H1 (cell line): ENCODE measurements around the gene BAIAP2L2. TPM values are rescaled to one million over a fixed set of nuclear protein-coding genes. Genes with fewer than 3 reads are reported as not detected.
"Not testable (repeated sequence)": the region's sequence is repeated elsewhere in the genome, so short reads cannot be mapped to it uniquely, and the experiment has no call there.

ENCODE experiments used
- CTCF ChIA-PET: fragments of 300-600 bp; sonication (Branson Sonifier 250); formaldehyde crosslinking; loops from one replicate; lab custom pipeline; 2021; ENCODE audit not compliant: partially characterized antibody; lab: Charles Lee
- POLR2A ChIA-PET: fragments of 300-600 bp; sonication (Branson Sonifier 250); formaldehyde crosslinking; loops from one replicate; lab custom pipeline; 2021; ENCODE audit warnings: inconsistent platforms; ENCODE audit not compliant: partially characterized antibody; lab: Charles Lee
- DNase-seq, 2 experiments: peaks; one replicate each; pipeline versions ENCODE4 v3.0.0 to v3.0.0-alpha.2; 2010 to 2022; ENCODE audit warnings: low spot score in 2 of 2, low read depth in 1 of 2, mixed read lengths in 1 of 2
- FAIRE-seq: peaks from 2 replicates; lab custom pipeline; 2011; peaks lifted over from hg19 to GRCh38; lab: Jason Lieb, UNC
- H2AFZ ChIP-seq: 2 replicates; pipeline ENCODE4 v1.8.1; 2012; ENCODE audit warnings: low read length, inconsistent platforms
- H2AK5ac ChIP-seq: 2 replicates; pipeline ENCODE4 v1.6.1; 2013; ENCODE audit warnings: low read depth, low read length
- H2BK120ac ChIP-seq: replicated peaks from 2 replicates; pipeline ENCODE3; 2013; ENCODE audit warnings: low read depth, low read length, inconsistent platforms
- H2BK12ac ChIP-seq: 2 replicates; pipeline ENCODE4 v1.6.1; 2013; ENCODE audit warnings: low read depth, low read length
- H2BK15ac ChIP-seq: 2 replicates; pipeline ENCODE4 v1.6.1; 2013; ENCODE audit warnings: low read length
- H2BK20ac ChIP-seq: 2 replicates; pipeline ENCODE4 v1.6.1; 2013; ENCODE audit warnings: low read length
- H2BK5ac ChIP-seq: 2 replicates; pipeline ENCODE4 v1.6.1; 2013; ENCODE audit warnings: low read depth, low read length
- H3K14ac ChIP-seq: 2 replicates; pipeline ENCODE4 v1.6.1; 2013; ENCODE audit warnings: inconsistent platforms; ENCODE audit not compliant: insufficient read length
- H3K18ac ChIP-seq: 2 replicates; pipeline ENCODE4 v1.6.1; 2013; ENCODE audit warnings: low read length; ENCODE audit errors: extremely low read depth
- H3K23ac ChIP-seq: 2 replicates; pipeline ENCODE4 v1.6.1; 2013; ENCODE audit warnings: inconsistent platforms; ENCODE audit not compliant: insufficient read length
- H3K23me2 ChIP-seq: 2 replicates; pipeline ENCODE4 v1.6.1; 2013; ENCODE audit warnings: low read depth, low read length
- H3K27ac ChIP-seq: 2 replicates; pipeline ENCODE4 v1.6.1; 2011; ENCODE audit warnings: low read depth, low read length, inconsistent platforms
- H3K27me3 ChIP-seq, 4 experiments: replicated peaks in 1 of 4; 1 replicate in 1 of 4; 2 replicates in 3 of 4; pipeline versions ENCODE4 v1.6.1 to v1.8.1; 2011 to 2013; ENCODE audit warnings: low read length in 3 of 4, mild to moderate bottlenecking in 3 of 4, inconsistent platforms in 2 of 4, mixed read lengths in 2 of 4, moderate library complexity in 1 of 4; ENCODE audit not compliant: control insufficient read depth in 3 of 4, insufficient read depth in 3 of 4; ENCODE audit errors: extremely low read depth in 1 of 4
- H3K36me3 ChIP-seq, 4 experiments: 2 replicates each; pipeline versions ENCODE4 v1.6.1 to v1.8.1; 2011 to 2013; ENCODE audit warnings: mild to moderate bottlenecking in 4 of 4, low read length in 3 of 4, moderate library complexity in 2 of 4, control low read depth in 1 of 4, inconsistent platforms in 1 of 4; ENCODE audit not compliant: insufficient read depth in 4 of 4, control insufficient read depth in 2 of 4
- H3K4ac ChIP-seq: replicated peaks from 2 replicates; pipeline ENCODE3; 2013; ENCODE audit warnings: low read length, low read depth, mixed read lengths, inconsistent platforms; ENCODE audit not compliant: insufficient read length
- H3K4me1 ChIP-seq, 4 experiments: replicated peaks in 1 of 4; 1 replicate in 1 of 4; 2 replicates in 3 of 4; pipeline versions ENCODE4 v1.6.1 to v1.8.1; 2011 to 2013; ENCODE audit warnings: low read length in 3 of 4, inconsistent platforms in 2 of 4, mixed read lengths in 1 of 4; ENCODE audit not compliant: insufficient read depth in 4 of 4, control insufficient read depth in 3 of 4
- H3K4me2 ChIP-seq, 2 experiments: 2 replicates each; pipeline versions ENCODE4 v1.6.1 to v1.8.1; 2011 to 2013; ENCODE audit warnings: low read depth in 2 of 2, low read length in 2 of 2, control low read depth in 1 of 2, inconsistent platforms in 1 of 2, mild to moderate bottlenecking in 1 of 2; ENCODE audit not compliant: insufficient read depth in 1 of 2
- H3K4me3 ChIP-seq, 4 experiments: fragments of 200-600, 300-600 bp in 1 of 4; sonication (generic), shearing (Covaris generic), sonication (Bioruptor Twin) in 1 of 4; 2 replicates each; pipeline versions ENCODE4 v1.5.1 to v1.8.1; 2011 to 2016; ENCODE audit warnings: low read length in 4 of 4, low read depth in 3 of 4, control low read depth in 2 of 4, inconsistent platforms in 2 of 4, mild to moderate bottlenecking in 2 of 4, mixed read lengths in 1 of 4, moderate library complexity in 1 of 4; ENCODE audit not compliant: insufficient read depth in 2 of 4; ENCODE audit errors: extremely low read depth in 1 of 4
- H3K56ac ChIP-seq: replicated peaks from 2 replicates; pipeline ENCODE3; 2013; ENCODE audit warnings: low read depth, mild to moderate bottlenecking, mixed read lengths, low read length, inconsistent platforms; ENCODE audit not compliant: insufficient read length
- H3K79me1 ChIP-seq: 2 replicates; pipeline ENCODE4 v1.6.1; 2013; ENCODE audit warnings: low read depth, low read length, control low read depth
- H3K79me2 ChIP-seq, 2 experiments: 2 replicates each; pipeline versions ENCODE4 v1.6.1 to v1.8.1; 2012 to 2013; ENCODE audit warnings: low read length in 2 of 2, mild to moderate bottlenecking in 2 of 2, inconsistent platforms in 1 of 2; ENCODE audit not compliant: insufficient read depth in 2 of 2, control insufficient read depth in 1 of 2
- H3K9ac ChIP-seq, 4 experiments: replicated peaks in 1 of 4; 1 replicate in 1 of 4; 2 replicates in 3 of 4; pipeline versions ENCODE4 v1.6.1 to v1.8.1; 2011 to 2013; ENCODE audit warnings: low read depth in 3 of 4, low read length in 3 of 4, control low read depth in 2 of 4, mild to moderate bottlenecking in 2 of 4, moderate library complexity in 2 of 4, inconsistent platforms in 1 of 4; ENCODE audit errors: extremely low read depth in 1 of 4
- H3K9me3 ChIP-seq, 2 experiments: 2 replicates each; pipeline versions ENCODE4 v1.6.1 to v1.8.1; 2012 to 2013; ENCODE audit warnings: mild to moderate bottlenecking in 2 of 2, moderate library complexity in 2 of 2, control low read depth in 1 of 2, inconsistent platforms in 1 of 2, low read depth in 1 of 2, low read length in 1 of 2, mixed read lengths in 1 of 2; ENCODE audit not compliant: insufficient read depth in 2 of 2
- H4K20me1 ChIP-seq, 2 experiments: replicated peaks in 1 of 2; 2 replicates each; pipeline versions ENCODE3 to v1.8.1; 2011 to 2013; ENCODE audit warnings: inconsistent platforms in 2 of 2, low read length in 2 of 2, mild to moderate bottlenecking in 1 of 2; ENCODE audit not compliant: insufficient read depth in 2 of 2, control insufficient read depth in 1 of 2
- H4K5ac ChIP-seq: 2 replicates; pipeline ENCODE4 v1.6.1; 2013; ENCODE audit warnings: low read length, low read depth, mixed read lengths, inconsistent platforms; ENCODE audit not compliant: insufficient read length
- H4K8ac ChIP-seq: 2 replicates; pipeline ENCODE4 v1.8.0; 2013; ENCODE audit warnings: mild to moderate bottlenecking, moderate library complexity, low read length, inconsistent platforms; ENCODE audit not compliant: insufficient read depth; ENCODE audit errors: extremely low read depth
- H4K91ac ChIP-seq: replicated peaks from 2 replicates; pipeline ENCODE3; 2013; ENCODE audit warnings: low read length, mixed read lengths, inconsistent platforms; ENCODE audit not compliant: insufficient read length
- WGBS, 2 experiments: shearing (Covaris generic) in 1 of 2; methylation state at CpG; one replicate each; pipeline versions ENCODE4 v1.1.6 to v1.1.7; 2013 to 2015; ENCODE audit warnings: low lambda C conversion rate in 2 of 2, mixed read lengths in 2 of 2, inconsistent platforms in 1 of 2, low coverage in 1 of 2, missing lambda C conversion rate in 1 of 2; ENCODE audit not compliant: insufficient replicate concordance in 2 of 2, insufficient coverage in 1 of 2, insufficient read length in 1 of 2; ENCODE audit errors: extremely low coverage in 1 of 2, missing lambda C conversion rate in 1 of 2; 5-methylcytosine and 5-hydroxymethylcytosine counted together
- polyA plus RNA-seq, 7 experiments: library from polyadenylated mRNA; depleted of rRNA in 3 of 7; stranded (reverse) in 5 of 7; unstranded in 2 of 7; fragments of >200 nt in 5 of 7; fragments of 200-250 nt in 2 of 7; gene quantifications; 1 replicate in 5 of 7; 2 replicates in 1 of 7; 4 replicates in 1 of 7; pipeline versions ENCODE4 v1.2.1 to v1.2.3, GENCODE V29; 2011 to 2013; ENCODE audit warnings: missing spikeins in 2 of 7, mixed read lengths in 2 of 7
- total RNA-seq: library from RNA; stranded (reverse); fragmentation: NEBNext Ultra II Directional; extraction: Animal tissue kit (Norgen Biotek cat#: 25700); gene quantifications from 2 replicates; pipeline ENCODE4 v1.2.1, GENCODE V29; 2021

BAIAP2L2 gene
- total and polyA plus RNA-seq, 2 of the 8 experiments (the other 6 are each of a cell fraction or from before 2014, with no cell fraction given): 5.4 to 10.0 TPM

DNA sequence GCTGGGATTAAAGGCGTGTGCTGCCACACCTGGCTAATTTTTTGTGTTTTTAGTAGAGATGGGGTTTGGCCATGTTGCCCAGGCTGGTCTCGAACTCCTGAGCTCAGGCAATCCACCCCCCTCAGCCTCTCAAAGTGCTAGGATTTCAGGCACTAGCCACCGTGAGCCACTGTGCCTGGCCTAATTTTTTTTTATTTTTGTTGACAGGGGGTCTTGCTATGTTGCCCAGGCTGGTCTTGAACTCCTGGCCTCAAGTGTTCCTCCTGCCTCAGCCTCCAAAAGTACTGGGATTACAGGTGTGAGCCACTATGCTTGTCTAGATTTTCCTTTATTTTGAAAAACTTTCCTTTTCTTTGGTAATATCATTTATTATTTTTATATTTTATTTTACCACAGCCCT, 35.7 kb upstream of the BAIAP2L2 start:
- H2BK5ac ChIP-seq, H3K36me3 ChIP-seq, H3K4me1 ChIP-seq, FAIRE-seq, H3K9ac ChIP-seq, H3K27ac ChIP-seq, H4K20me1 ChIP-seq, DNase-seq, H2AK5ac ChIP-seq, H2BK12ac ChIP-seq, H4K91ac ChIP-seq, H4K8ac ChIP-seq, H3K4ac ChIP-seq, H3K79me2 ChIP-seq, H3K56ac ChIP-seq, H2BK120ac ChIP-seq, H3K9me3 ChIP-seq, H3K18ac ChIP-seq, H3K79me1 ChIP-seq, H3K23me2 ChIP-seq, H2BK15ac ChIP-seq, H3K14ac ChIP-seq, H2AFZ ChIP-seq, H4K5ac ChIP-seq, H3K27me3 ChIP-seq, H3K23ac ChIP-seq, H3K4me2 ChIP-seq, H3K4me3 ChIP-seq: not testable (repeated sequence)
- CTCF ChIA-PET: interaction anchor here (0.6 to 11.9 kb wide), 9 partner anchors 8 to 96 kb away, joined by 3 to 93 read pairs (median 9); no protein-coding TSS in a partner anchor
- POLR2A ChIA-PET: interaction anchor here (0.7 kb wide), 2 partner anchors 22 to 125 kb away, joined by 3 to 4 read pairs; no protein-coding TSS in a partner anchor
- H2BK20ac ChIP-seq: 0 out of 2 replicates have a peak overlapping the region, but pooled peaks have one; percentile 9
- WGBS, 2 experiments: 76% methylated on average over 3 of the region's 3 CpGs; no CpG with 5 or more reads in 1 of the 2 experiments
